Stomach (tissue), 9 donors: ENCODE data around the gene ANKFY1. TPM values are rescaled to one million over a fixed set of nuclear protein-coding genes. Genes with fewer than 3 reads are reported as not detected.

ENCODE experiments used
- DNase-seq, 2 donors: peaks; one replicate each; pipeline versions ENCODE4 v3.0.0 to v3.0.0-alpha.2; 2013 to 2019
- H3K27ac ChIP-seq, 5 donors: fragments of 200-600 bp in 4 of 5; sonication (generic) in 4 of 5; one replicate each; pipeline ENCODE4 v1.5.1; 2013 to 2019; ENCODE audit warnings: mild to moderate bottlenecking in 1 of 5, moderate library complexity in 1 of 5
- H3K27me3 ChIP-seq, 3 donors: fragments of 200-600 bp; sonication (generic); one replicate each; pipeline ENCODE4 v1.5.1; 2017 to 2019; ENCODE audit warnings: mixed run types in 1 of 3
- H3K36me3 ChIP-seq, 4 donors: fragments of 200-600 bp; sonication (generic); 1 replicate in 3 of 4; 2 replicates in 1 of 4; pipeline ENCODE4 v1.5.1; 2016 to 2019
- H3K4me1 ChIP-seq, 4 donors: fragments of 200-600 bp; sonication (generic); one replicate each; pipeline ENCODE4 v1.5.1; 2016 to 2019
- H3K4me3 ChIP-seq, 4 donors: fragments of 200-600 bp; sonication (generic) in 3 of 4; one replicate each; pipeline ENCODE4 v1.5.1; 2016 to 2019; ENCODE audit warnings: mild to moderate bottlenecking in 1 of 4
- H3K9me3 ChIP-seq, 4 donors: fragments of 200-600 bp; sonication (generic); one replicate each; pipeline ENCODE4 v1.5.1; 2016 to 2019
- CTCF ChIP-seq, 7 experiments: fragments of 450-650 bp in 4 of 7; fragments of 200-600 bp in 3 of 7; sonication (generic) in 3 of 7; IDR thresholded peaks; one replicate each; pipeline ENCODE4 v1.5.1; 2016 to 2019; ENCODE audit warnings: antibody characterized with exemption in 7 of 7, control low read depth in 2 of 7, mild to moderate bottlenecking in 1 of 7
- EP300 ChIP-seq: sonication (generic); formaldehyde crosslinking; IDR thresholded peaks from one replicate; pipeline ENCODE4 v1.6.1; 2017; ENCODE audit warnings: antibody characterized with exemption
- POLR2A ChIP-seq, 4 donors: fragments of 450-650 bp; IDR thresholded peaks; one replicate each; pipeline ENCODE4 v1.6.1; 2016; ENCODE audit warnings: antibody characterized with exemption in 4 of 4, control low read depth in 2 of 4, mild to moderate bottlenecking in 1 of 4, moderate library complexity in 1 of 4
- POLR2AphosphoS5 ChIP-seq, 3 donors: sonication (generic); formaldehyde crosslinking; IDR thresholded peaks; one replicate each; pipeline ENCODE4 v1.6.1; 2016; ENCODE audit warnings: antibody characterized with exemption in 3 of 3
- WGBS, 5 donors: extraction: QIAGEN DNeasy Blood & Tissue Kit in 3 of 5; methylation state at CpG; one replicate each; pipeline versions ENCODE4 v1.1.5 to v1.1.7; 2013 to 2018; 5-methylcytosine and 5-hydroxymethylcytosine counted together
- intact Hi-C: fragments of 100-400 bp; cut with DNase I; formaldehyde crosslinking; loops from one replicate; pipeline ENCODE4 v1.15.1; 2023; ENCODE audit warnings: low total_unique reads
- polyA plus RNA-seq, 3 donors: library from polyadenylated mRNA; stranded (reverse); fragments of 200-250 nt; gene quantifications; one replicate each; pipeline ENCODE4 v1.2.3, GENCODE V29; 2013
- total RNA-seq, 5 donors: library from RNA; depleted of rRNA; stranded (reverse); fragments of >200 nt; gene quantifications; one replicate each; pipeline versions ENCODE4 v1.1.0 to v1.2.3, GENCODE V29; 2014 to 2016
- donor health status: healthy with polysubstance abuse.
- donor health status: Bipolar disorder and iron deficiency.
- donor health status: healthy.

Gene ANKFY1
- total and polyA plus RNA-seq, 8 donors = 6.4 to 61.0 (median 39.2) TPM

GRCh38 chr17:4201226-4201625, 62.6 kb downstream of the ANKFY1 start:
- 93 to 98% (median 95%) methylated on average over 4 of the region's 4 CpGs for WGBS, 5 donors

GRCh38 chr17:4199818-4200402, 63.9 kb downstream of the ANKFY1 start:
- WGBS, 5 donors = 58 to 61% (median 60%) methylated on average over 9 of the region's 9 CpGs
- Histone ChIP-seq H3K4me3 (no peak overlapping the region), H3K4me1 (peaks cover 0 to 9% (median 3%) of the 10 kb centered on the region in 4 donors), H3K27ac (no peak overlapping the region), H3K27me3 (no peaks in the 10 kb centered on the region), H3K9me3 (no peaks in the 10 kb centered on the region), H3K36me3 (peaks cover 18 to 77% (median 63%) of the 10 kb centered on the region in 4 donors)
- TF ChIP-seq CTCF (IDR thresholded peaks at IDR 0.05) (peak in 5 of 7 experiments; percentile 32 to 71 (median 68)), POLR2A (IDR thresholded peaks at IDR 0.05) (no peak)
- DNase-seq = peak in 1 of 2 donors; percentile 67
- intact Hi-C loops = no loop called here

More at GRCh38 chr17:4201226-4201625, 62.6 kb downstream of the ANKFY1 start:
- Histone ChIP-seq H3K27me3 (no peaks in the 10 kb centered on the region), H3K36me3 (peaks cover 25 to 80% (median 65%) of the 10 kb centered on the region in 4 donors), H3K27ac (no peak overlapping the region), H3K4me3 (no peak overlapping the region), H3K9me3 (no peaks in the 10 kb centered on the region), H3K4me1 (peaks cover 0 to 11% (median 6%) of the 10 kb centered on the region in 4 donors)
- intact Hi-C loops = no loop called here
- TF ChIP-seq EP300 = no peak
- no peak for TF ChIP-seq CTCF (IDR thresholded peaks at IDR 0.05)
- TF ChIP-seq POLR2A (IDR thresholded peaks at IDR 0.05) = no peak
- no peak for TF ChIP-seq POLR2AphosphoS5 (IDR thresholded peaks at IDR 0.05)
- DNase-seq = no peak

GRCh38 chr17:4198995-4199394, 64.8 kb downstream of the ANKFY1 start:
- peaks cover 0 to 3% (median 0%) of the 10 kb centered on the region in 4 donors for H3K4me1 ChIP-seq
- TF ChIP-seq CTCF (IDR thresholded peaks at IDR 0.05) (no peak), POLR2AphosphoS5 (IDR thresholded peaks at IDR 0.05) (no peak), EP300 (no peak), POLR2A (IDR thresholded peaks at IDR 0.05) (no peak)
- WGBS, 5 donors = 76 to 96% (median 84%) methylated on average over 7 of the region's 7 CpGs
- no peak for DNase-seq
- peaks cover 18 to 77% (median 67%) of the 10 kb centered on the region in 4 donors for H3K36me3 ChIP-seq
- intact Hi-C loops = no loop called here
- H3K27me3 ChIP-seq = no peaks in the 10 kb centered on the region
- H3K9me3 ChIP-seq = no peaks in the 10 kb centered on the region
- H3K27ac ChIP-seq = no peak overlapping the region
- H3K4me3 ChIP-seq = no peak overlapping the region

GRCh38 chr17:4195306-4195705, 68.5 kb downstream of the ANKFY1 start:
- intact Hi-C loops = no loop called here
- Histone ChIP-seq H3K9me3 (no peaks in the 10 kb centered on the region), H3K27ac (no peak overlapping the region), H3K4me1 (no peaks in the 10 kb centered on the region), H3K4me3 (no peak overlapping the region), H3K27me3 (no peaks in the 10 kb centered on the region), H3K36me3 (peaks cover 27 to 81% (median 76%) of the 10 kb centered on the region in 4 donors)
- WGBS, 5 donors = 86 to 92% (median 89%) methylated on average over 10 of the region's 10 CpGs
- DNase-seq = no peak
- TF ChIP-seq POLR2A (IDR thresholded peaks at IDR 0.05) (no peak), POLR2AphosphoS5 (IDR thresholded peaks at IDR 0.05) (no peak), CTCF (IDR thresholded peaks at IDR 0.05) (no peak), EP300 (no peak)
